ENCODE results near the gene SEPTIN2.
A peak's percentile ranks its signal among the peaks of the same experiment; 100 is the strongest.
"Not testable (repeated sequence)": the region's sequence is repeated elsewhere in the genome, so short reads cannot be mapped to it uniquely, and the experiment has no call there.

Gene SEPTIN2

DNA sequence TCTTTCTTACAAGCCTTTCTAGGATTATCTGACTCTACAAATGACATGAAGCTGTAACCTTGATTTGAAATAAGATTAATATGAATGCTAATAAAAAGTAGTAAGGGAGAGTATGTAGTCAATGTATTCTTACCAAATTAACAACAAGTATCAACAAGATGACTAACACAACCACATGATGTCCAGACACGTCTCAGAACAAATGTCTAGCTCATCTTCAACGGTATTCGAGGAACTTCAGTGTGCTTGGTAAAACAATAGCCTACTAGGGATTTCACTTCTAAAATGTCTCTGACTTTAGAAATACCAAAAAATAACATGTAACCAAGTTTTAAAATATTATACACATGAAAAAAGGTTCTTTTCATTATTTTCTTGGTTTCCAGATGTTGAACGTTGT lies 3.6 kb upstream of the SEPTIN2 start:
- FAIRE-seq, result no peak
- DNase-seq (ENCODE audit: extremely low spot score, insufficient read length, low read depth), result no peak

DNA sequence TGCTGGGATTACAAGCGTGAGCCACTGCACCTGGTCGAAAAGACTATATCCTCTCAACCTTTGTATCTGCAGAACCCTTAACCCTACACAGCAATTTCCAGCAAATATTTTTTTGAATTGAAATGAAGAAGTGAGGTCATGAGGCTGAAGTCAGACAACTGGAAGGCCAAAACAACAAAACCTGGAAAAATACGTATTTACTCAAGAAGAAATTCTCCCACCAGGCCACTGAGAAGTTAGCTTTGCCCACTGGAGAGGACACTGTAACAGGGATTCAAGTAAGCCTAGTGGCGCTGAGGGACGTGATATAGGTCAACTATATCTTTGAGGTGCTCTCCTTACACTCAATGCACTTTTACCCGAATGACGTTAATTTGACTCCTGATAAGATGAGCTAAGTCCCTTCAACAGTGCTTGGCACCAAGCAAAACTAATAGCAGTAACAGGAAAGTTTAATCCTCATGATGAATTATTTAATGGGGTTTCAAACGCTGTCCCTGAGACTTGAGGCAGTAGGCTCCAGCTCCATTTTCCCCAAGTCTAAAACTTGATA lies 2.1 kb upstream of the SEPTIN2 start:
- DNase-seq (ENCODE audit: extremely low spot score, insufficient read length, low read depth), result no peak
- FAIRE-seq, result no peak

DNA sequence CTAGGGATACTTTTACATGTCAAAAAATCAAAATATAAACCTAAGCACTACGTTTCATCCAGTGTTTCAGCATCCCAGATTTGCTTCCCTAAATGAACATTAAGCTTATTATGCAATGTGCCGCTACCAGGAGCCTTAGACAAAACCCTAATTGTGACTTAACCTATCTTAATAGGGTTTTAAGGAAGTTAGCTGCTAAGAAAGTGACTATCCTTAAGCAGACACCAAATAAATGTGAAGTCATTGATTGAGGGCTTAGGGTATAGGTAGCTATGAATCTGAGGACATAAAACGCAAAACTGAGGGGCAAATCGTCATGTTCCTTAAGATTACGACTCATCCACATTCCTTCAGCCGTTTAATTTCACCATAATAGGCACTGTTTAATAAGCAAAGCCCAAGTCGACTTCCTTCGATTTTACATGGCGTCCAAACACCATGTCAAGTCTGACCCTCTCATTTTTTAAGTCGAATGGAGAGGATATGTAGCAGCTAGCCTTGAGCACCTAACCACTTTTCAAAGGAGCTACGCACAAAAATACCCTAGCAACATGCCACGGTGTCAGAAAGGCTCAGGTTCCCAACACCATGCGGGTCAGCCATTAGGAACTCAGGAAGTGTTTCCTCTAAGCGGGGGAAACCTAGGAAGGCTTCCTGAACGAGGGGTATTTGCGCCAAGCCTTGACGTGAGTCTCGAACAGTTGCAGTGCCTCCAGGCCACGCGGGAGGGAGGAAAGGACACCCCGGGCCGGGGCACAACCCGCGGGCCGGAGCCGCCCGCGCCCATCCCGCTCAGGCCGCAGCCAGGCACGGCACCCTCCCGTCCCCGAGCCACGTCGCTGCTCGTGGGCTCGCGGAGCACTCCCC lies 1.3 kb upstream of the SEPTIN2 start:
- FAIRE-seq, result peak; percentile 42
- DNase-seq (ENCODE audit: extremely low spot score, insufficient read length, low read depth), result no peak

DNA sequence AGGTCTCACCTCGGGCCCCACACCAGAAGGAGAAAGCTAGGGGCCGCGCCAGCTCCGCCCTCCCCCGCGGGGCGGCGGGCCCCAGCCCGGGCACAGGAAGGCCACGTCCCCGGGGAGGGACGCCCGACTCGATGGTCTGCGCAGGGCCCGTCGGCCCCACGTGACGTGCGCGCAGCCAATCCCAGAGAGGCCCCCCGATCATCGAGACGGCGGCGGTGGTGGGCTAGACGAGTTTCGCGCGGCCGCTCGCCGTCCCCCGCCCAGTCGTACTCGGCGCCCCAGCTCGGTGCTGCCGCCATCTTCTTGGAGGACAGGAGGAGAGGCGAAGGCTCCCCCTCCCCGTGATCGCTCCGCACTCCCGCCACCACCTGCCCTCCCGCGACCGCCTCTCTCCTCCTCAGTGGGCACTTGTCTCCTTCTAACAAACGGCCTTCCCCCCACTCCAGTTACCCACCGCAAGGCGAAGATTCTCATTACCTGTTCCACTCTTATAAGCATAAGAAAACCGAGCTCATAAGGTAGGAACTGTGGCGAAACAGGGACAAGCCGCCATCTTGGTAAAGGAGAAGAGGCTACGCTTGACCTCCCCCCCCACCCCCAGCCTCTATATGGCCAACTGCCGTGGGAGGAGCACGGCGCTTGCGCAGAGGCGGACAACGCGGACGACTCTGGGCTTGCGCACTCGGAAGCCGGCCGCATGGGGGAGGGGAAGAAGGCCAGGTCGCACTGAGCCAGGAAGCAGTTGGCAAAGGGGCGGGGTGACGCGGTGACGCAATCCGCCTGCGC lies 439 bp upstream of the SEPTIN2 start, which contains the start of gene HDLBP:
HDLBP (minus strand) TSS at position 580 of the 786 bp plus-strand sequence. CDS start 48,803 bp downstream, outside the sequence.
- peak; percentile 96 for FAIRE-seq
- peak; percentile 94 for DNase-seq (ENCODE audit: extremely low spot score, insufficient read length, low read depth)

DNA sequence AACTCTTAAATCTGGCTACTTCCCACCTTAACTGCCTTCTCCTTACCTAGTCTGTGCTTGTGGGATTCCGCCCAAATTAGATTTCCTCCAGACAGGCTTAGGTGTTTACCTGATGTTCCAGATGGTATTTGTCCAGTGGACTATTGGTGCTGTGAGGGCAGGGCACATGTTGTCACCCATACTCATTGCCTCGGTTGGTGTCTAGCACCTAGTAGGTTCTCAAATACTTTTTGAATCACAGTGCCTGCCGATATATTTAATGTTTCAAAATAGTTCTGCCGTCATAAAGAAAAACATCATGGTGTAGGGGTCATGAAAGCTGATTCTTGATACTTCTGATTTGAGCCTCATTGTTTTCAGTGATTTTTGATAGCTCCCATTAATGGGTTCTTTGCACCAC lies 1.1 kb downstream of the SEPTIN2 start:
- no peak for DNase-seq (ENCODE audit: extremely low spot score, insufficient read length, low read depth)
- no peak for FAIRE-seq

DNA sequence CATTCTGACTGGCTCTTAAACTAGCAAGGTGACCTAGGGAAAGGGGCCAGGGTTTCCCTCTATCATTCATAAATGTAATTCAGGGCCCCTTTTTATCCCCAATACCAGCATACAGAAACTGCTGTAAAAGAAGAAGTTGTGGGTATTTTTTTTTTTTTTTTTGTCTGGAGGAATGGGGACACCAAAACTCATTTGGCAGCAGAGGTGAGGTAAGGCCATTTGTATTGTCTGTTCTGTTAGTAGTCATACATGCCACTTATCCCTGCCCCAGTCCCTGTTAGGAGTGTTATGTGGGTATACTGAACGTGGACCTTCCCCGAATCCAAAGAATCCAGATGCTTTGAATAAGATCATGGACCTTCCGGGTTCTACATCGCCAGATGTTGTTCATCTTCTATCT lies 1.7 kb downstream of the SEPTIN2 start:
- FAIRE-seq, result no peak

DNA sequence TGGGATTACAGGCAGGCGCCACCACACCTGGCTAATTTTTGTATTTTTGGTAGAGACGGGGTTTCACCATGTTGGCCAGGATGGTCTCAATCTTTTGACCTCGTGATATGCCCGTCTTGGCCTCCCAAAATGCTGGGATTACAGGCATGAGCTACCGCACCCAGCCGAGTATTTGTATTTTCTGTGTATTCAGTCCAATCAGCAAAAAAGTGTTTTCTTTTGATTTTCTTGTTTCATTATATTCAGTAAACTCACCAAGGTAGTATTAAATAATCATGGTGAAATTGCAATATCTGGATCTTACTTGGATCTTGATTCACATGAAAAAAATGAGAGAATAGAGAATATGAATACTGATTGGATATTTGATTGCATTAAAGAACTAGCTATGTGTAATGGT lies 3.1 kb downstream of the SEPTIN2 start:
- not testable (repeated sequence) for DNase-seq (ENCODE audit: extremely low spot score, insufficient read length, low read depth); FAIRE-seq

More for the DNA sequence above, 1.7 kb downstream of the SEPTIN2 start:
- no peak for DNase-seq (ENCODE audit: extremely low spot score, insufficient read length, low read depth)

DNA sequence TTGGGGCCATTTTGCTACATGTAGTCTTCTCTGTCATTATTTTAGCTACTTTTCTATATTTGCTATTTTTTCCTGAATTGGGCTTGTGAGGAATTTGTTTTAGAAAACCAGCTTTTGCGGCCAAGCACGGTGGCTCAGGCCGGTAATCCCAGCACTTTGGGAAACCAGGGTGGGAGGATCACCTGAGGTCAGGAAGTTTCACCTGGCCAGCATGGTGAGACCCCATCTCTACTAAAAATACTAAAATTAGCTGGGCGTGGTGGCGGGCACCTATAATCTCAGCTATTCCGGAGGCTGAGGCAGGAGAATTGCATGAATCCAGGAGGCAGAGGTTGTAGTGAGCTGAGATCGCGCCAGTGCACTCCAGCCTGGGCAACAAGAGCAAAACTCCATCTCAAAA lies 4.7 kb downstream of the SEPTIN2 start:
- DNase-seq (ENCODE audit: extremely low spot score, insufficient read length, low read depth) (no peak), FAIRE-seq (no peak)

DNA sequence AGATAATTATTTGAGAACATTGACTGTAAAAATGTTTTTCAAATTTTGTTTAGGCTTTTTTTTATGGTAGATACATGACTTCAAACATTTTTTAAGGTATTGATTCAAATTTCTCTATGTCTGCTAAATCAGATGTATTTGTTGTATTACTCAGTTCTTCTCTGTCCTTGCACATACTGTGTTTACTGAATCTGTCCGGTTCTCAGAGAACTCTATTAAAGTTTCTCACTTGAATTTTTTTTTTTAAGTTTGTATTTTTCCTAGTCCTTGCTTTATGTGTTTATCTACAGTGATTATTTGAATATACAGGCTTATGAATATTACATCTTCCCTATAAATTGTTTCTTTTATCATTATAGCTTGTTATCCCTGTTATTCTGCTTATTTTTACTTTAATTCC lies 5.3 kb downstream of the SEPTIN2 start:
- peak; percentile 45 for FAIRE-seq
- no peak for DNase-seq (ENCODE audit: extremely low spot score, insufficient read length, low read depth)

DNA sequence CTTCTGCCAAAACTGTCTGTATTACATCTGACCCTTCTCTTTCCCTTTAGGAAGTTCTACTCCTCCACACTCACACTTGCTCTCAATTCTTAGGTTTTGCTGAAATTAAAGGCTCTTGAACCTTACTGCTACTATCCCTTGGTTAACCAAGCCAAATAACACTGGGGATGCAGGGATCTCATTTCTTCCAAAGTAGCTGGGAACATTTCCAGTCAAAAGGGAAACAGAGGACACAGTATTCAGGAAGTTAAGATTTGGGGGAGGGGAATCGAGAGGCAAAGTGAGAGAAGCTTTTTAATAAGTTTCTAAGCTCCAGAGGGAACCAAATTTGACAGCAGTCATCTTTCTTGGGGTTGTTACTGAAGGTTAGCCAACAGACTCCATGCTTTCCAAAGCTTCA lies 6.2 kb downstream of the SEPTIN2 start:
- DNase-seq (ENCODE audit: extremely low spot score, insufficient read length, low read depth), result no peak
- FAIRE-seq, result no peak

DNA sequence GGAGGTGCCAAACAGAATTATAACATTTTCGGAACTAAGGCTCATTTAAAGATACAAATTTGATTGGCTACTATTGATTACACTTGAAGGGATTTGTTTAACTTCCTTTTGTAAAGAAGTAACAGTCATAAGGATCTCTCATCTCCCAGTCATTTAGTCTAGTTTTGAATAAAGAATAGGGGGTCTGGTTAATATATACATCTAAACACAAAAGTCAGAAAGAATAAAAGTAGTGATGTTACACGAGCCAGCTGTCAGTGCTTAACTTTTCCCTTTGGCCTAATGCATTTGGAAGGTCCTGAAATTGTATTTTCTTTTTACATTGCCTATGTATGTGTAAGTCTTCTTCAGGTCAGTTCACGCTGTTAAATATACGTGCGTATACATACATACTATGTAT lies 8.1 kb downstream of the SEPTIN2 start:
- FAIRE-seq, result no peak
- DNase-seq (ENCODE audit: extremely low spot score, insufficient read length, low read depth), result no peak

DNA sequence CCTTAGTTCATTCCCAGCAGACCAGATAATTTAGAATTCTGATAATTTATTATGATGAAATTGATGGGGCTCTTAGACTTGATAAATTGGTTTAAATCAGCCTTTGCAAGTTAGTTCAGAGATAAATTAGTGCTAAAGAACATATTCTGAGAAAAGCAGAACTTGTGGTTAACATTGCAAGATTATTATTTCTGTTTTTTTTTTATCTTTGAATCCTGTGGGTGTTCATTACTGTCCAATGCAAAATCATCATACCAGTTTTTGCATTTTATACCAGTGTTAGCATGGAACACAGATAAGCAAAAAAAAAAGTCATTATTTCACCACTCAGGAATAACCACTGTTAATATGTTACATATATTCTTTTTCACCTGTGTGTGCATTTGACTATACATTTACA lies 9.1 kb downstream of the SEPTIN2 start:
- FAIRE-seq (peak; percentile 36), DNase-seq (ENCODE audit: extremely low spot score, insufficient read length, low read depth) (no peak)

DNA sequence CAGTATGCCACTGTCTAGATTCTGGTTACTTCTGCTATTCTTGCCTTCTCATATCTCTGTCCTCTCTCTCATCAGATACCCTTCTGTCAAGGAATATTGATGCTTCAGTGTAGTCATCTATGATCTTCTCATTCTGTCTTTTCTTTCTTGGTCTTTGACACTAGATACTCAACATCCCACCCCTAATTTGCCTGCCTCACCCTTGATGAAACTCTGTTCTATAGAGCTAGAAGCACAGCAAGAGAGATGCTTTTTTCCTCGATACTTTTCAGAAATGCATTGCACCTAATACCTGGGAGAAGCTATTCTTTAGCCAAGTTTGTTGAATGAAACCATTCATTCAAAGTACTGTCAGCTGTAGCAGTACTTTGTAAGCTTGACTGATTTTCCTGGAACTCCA lies 9.5 kb downstream of the SEPTIN2 start:
- no peak for DNase-seq (ENCODE audit: extremely low spot score, insufficient read length, low read depth)
- no peak for FAIRE-seq

DNA sequence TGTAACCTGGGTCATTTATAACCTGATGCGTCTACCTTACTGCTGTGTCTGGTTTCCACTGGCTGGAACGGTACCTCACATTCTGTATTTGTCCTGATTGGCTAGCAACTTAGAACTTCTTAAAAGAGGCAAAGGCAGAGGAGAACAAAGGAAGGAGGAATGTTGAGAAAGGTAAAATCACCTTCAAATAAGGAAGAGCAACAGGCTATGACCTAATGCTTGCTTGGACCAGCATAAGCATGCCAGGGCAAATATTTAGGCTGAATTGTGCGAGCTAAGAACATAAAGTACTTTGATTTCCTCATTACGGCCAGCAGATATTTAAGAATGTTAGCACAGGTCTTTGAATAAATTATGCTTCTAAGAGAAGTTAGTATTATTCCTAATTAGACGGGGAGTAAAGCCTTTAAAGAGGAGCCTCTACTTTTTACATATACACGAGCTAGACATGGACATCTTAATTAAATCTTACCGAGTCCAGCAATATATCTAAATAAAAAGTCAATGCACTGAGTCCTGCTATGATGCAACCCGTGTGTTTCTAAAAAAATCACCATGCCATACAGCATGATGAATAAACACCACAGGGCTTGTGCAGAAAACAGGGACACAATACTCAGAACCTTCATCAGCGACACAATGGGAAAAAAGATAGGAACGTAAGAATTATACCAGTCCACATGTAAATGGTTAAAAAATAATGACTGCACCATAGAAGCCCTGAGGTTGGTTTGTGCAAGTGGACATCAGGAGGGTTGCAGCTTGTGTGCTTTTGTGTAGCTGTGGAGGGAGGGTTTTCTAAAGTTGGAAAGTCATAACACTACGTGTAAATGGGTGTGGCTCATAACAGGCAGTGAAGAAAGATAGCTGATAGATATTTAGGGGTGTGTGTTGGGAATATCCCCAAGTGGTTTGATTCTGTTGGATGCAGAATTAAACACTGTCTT lies 14.2 kb downstream of the SEPTIN2 start:
- FAIRE-seq, result no peak
- no peak for DNase-seq (ENCODE audit: extremely low spot score, insufficient read length, low read depth)

DNA sequence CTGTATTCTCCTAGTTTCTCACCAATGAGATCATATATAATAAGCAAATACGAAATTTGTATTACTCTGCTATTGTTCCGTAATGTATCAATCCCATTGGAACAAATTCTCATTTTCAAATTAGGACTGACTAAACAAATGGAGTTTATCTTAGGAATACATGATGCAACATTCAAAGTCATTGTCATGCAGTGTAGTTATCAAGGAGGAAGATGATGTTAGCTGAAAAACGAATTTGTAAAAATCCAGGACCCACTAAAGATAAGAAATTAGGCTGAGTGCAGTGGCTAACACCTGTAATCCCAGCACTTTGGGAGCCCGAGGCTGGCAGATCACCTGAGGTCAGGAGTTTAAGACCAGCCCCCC lies 14.9 kb downstream of the SEPTIN2 start:
- no peak for FAIRE-seq
- no peak for DNase-seq (ENCODE audit: extremely low spot score, insufficient read length, low read depth)

DNA sequence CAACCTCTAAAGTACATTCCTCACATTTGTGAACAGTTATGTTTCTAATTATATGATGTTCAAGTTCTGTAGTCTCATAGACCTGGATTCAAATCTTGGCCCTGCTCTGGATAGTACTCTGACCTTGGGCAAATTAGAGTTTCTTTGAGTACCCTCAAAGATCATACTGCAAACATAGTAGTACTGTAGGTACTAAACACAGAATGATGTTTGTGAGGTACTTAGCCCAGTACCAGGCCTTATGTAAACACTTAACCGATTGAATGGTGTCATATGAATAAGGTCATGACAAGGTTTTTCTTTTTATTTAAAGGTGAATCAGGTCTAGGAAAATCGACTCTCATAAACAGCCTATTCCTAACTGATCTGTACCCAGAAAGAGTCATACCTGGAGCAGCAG lies 19.1 kb downstream of the SEPTIN2 start:
- DNase-seq (ENCODE audit: extremely low spot score, insufficient read length, low read depth) (no peak), FAIRE-seq (no peak)

DNA sequence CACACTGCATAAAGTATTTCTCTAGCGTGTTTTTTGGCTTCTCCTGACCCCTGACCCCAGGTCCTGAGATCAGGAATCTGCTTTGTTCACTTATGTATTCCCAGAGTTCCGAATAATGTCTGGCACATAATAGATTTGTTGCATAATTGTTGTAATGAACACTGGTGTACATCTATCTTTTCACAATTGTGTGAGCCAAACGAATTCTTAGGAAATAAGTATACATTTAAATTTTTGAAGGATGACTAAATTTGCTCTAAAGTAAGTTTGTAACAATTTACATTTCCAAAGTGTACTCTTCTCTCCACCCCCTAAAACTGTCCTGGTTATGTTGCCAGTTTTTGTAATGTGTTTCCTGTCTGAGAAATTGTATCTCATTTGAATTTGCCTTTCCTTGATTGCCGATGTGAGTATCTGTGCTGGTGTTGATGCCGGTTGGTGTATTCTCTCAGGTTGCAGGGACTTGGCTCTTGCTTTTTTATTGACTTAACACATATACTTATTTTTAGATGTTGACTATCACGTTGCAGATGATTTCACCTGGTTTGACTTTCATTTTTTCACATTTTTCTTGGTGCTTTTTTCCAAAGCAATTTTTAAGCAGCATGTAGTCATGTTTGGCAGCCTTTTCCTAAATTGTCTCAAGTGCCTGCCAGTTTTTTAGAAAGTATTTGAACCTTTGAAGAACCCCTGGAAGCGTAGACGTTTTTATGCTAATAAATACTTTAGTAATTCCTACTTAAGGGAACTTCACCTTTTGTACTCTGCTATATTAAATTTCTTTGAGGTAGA lies 24.3 kb downstream of the SEPTIN2 start:
- FAIRE-seq (no peak), DNase-seq (ENCODE audit: extremely low spot score, insufficient read length, low read depth) (no peak)

DNA sequence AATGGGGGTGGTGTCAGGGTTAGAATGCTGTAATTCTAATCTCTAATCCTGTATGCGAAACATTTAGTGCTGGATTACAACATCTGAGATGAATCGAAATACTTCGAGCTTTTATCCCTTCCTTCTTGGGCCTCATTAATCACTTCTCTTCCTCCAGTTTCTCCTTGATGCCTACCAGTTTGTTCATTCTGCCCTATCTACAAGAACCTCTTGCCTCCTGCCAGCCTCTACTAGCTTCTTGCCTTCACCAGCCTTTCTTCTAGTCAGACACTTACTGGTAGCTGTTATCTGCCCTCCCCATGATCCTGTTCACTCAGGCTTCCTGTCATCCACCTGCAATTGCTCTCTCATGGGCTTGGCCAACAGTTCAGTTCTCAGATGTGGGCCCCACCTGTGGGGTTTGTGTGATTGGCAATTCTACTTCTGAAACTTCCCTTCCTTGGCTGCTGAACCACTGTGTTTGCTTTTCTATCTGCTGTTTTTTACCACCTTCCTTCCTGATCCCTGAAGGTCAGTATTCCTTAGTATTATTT lies 25.0 kb downstream of the SEPTIN2 start:
- no peak for FAIRE-seq
- DNase-seq (ENCODE audit: extremely low spot score, insufficient read length, low read depth), result no peak

All from GM18507 (cell line).